ENCODE measurements around the gene CLMN. TPM values are rescaled to one million over a fixed set of nuclear protein-coding genes. Genes with fewer than 3 reads are reported as not detected.

CLMN gene
- total RNA-seq, 2 donors from 2014 or later, result 24.6 to 39.3 TPM

DNA sequence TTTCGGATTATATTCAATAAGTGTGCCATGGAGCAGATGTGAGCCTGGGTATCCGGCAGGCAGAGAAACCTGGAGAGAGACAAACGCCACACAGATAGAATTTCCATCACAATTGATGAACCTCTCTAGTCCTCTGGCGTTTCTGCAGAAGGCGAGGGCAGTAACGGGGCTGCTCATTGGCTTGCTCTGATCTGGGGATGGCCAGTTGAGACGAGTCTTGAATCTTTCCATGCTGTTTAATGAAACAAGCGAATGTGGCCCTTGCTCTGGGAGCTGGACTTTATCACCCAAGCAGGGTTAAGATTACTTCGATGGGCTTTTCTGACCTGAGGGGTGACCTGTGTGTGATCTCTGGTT, 42.4 kb upstream of the CLMN start:
- Histone ChIP-seq H3K27me3 (replicated peaks; ENCODE audit: insufficient read depth) (no peaks in the 10 kb centered on the region), H3K27ac (peak overlapping the region in 1 of 2 donors; percentile 59), H3K9me3 (no peaks in the 10 kb centered on the region), H3K36me3 (no peaks in the 10 kb centered on the region), H3K4me3 (no peak overlapping the region), H3K4me1 (replicated peaks) (no peaks in the 10 kb centered on the region)
- TF ChIP-seq POLR2AphosphoS5 (IDR thresholded peaks at IDR 0.05) (no peak), CTCF (IDR thresholded peaks at IDR 0.05) (no peak), POLR2A (IDR thresholded peaks at IDR 0.05) (no peak)
- WGBS, result 65% methylated on average over 9 of the region's 9 CpGs
- no peak for DNase-seq (ENCODE audit: low spot score)
- intact Hi-C loops (cut with DNase I), result no loop called here

DNA sequence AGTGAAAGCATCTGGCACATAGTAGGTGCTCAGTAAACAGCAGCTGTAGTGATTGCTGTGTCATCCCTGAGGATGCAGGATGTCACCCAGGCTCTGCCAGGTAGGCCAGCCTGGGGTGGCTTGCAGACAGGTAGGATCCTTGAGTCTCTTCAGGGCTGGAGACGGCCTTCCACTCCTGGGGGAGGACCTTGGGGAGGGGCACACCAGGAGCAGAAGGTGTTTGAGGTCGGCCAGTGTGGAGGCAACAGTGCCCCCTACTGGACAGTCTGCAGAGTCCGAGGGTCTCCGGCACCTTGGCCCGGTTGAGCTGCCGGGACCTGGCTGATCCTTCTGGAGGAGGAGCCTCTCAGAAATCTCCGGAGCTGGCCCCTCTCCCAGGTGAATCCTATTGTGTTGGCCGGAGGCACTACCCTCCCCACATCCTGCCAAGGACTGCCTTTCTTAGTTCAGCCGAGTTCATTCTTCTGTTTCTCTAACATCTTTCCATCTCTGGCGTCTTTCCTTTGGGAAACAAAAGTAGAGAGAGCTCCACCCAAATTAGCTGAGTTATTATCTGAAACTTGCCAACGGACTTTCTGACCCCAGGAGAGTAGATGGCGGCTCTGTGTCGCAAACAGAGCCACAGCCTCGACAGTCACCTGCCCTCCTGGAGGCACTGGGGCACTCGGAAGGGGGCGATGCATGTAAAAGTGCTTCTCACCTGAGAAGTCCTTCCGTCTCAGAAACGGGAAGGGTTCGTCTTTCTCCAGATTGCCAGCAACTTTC, 41.8 kb upstream of the CLMN start:
- whole genome bisulfite sequencing, result 19% methylated on average over 19 of the region's 19 CpGs
- no peaks in the 10 kb centered on the region for H3K36me3 ChIP-seq
- peak; percentile 53 for DNase-seq (ENCODE audit: low spot score)
- H3K4me3 ChIP-seq, result peak overlapping the region in 1 of 2 donors; percentile 3
- no peak for TF ChIP-seq POLR2AphosphoS5 (IDR thresholded peaks at IDR 0.05)
- TF ChIP-seq CTCF (IDR thresholded peaks at IDR 0.05), result peak in 3 of 4 experiments; percentile 55 to 63 (median 59)
- no peaks in the 10 kb centered on the region for H3K27me3 ChIP-seq (replicated peaks; ENCODE audit: insufficient read depth)
- H3K27ac ChIP-seq, result peak overlapping the region in 1 of 2 donors; percentile 59
- intact Hi-C loops (cut with DNase I), result no loop called here
- H3K4me1 ChIP-seq (replicated peaks), result no peaks in the 10 kb centered on the region
- H3K9me3 ChIP-seq, result no peaks in the 10 kb centered on the region

DNA sequence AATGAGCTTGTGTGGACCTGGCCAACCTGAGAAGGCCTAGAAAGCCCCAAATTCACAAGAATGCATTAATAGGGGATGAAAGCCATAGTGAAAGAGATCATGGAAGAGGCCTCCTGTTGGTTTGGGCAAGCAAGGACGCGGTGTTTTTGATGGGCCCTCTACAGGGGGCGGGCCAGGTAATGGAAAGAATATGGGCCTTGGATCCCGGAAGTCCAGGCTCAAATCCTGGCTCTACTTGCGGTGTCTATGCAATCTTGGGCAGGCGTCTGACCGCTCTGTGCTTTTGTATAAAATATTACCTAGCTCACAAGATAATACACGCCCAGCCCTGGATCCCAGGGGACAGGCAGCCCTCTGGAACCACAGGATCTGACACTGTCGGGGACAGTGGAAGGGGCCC, 41.1 kb upstream of the CLMN start:
- intact Hi-C loops (cut with DNase I), result no loop called here
- DNase-seq (ENCODE audit: low spot score), result no peak
- Histone ChIP-seq H3K36me3 (no peaks in the 10 kb centered on the region), H3K4me1 (replicated peaks) (no peaks in the 10 kb centered on the region), H3K9me3 (no peaks in the 10 kb centered on the region), H3K27ac (no peak overlapping the region), H3K27me3 (replicated peaks; ENCODE audit: insufficient read depth) (no peaks in the 10 kb centered on the region), H3K4me3 (no peak overlapping the region)
- 67% methylated on average over 9 of the region's 9 CpGs for WGBS
- TF ChIP-seq CTCF (IDR thresholded peaks at IDR 0.05) (no peak), POLR2AphosphoS5 (IDR thresholded peaks at IDR 0.05) (no peak), POLR2A (IDR thresholded peaks at IDR 0.05) (no peak)

DNA sequence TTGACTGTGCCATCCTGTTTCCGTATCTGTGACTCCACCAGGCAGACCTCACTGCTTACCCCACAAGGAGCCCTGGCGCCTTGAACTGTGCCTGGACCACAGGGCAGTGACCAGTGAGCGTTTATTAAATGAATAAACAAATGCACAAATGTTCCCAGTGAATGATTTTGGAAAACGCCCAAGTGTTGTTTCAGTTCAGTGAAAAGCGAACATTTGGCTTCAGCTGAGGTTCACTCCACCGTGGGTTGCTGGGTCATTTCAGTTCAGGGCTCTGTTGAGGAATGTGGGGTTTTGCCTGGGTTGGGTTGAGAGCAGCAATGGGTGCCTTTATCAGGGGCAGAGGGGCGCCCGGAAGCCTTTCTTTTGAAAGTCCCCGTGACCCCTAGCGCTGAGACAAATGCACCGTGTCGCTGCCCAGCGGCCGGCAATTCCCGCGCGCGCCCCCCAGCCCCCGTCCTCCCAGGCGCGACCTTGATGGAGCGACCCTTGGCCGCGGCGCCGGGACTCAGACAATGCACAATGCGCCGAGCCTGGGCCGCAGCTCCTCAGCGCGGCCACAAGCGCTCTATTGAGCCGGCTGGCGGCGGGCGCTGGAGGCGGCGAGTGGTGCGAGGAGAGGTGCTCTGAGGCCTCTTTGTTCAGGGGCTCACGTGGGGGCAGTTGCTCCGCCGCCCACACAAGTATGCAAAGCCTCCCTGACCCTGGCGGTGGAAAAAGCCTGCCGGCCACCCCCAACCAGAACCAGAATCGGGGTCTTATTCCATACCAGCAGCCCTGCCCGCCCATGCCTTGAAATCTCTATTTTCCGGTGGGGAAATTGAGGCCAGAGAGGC, 40.5 kb upstream of the CLMN start:
- Histone ChIP-seq H3K9me3 (no peaks in the 10 kb centered on the region), H3K27ac (no peak overlapping the region), H3K36me3 (no peaks in the 10 kb centered on the region), H3K4me1 (replicated peaks) (no peaks in the 10 kb centered on the region), H3K4me3 (no peak overlapping the region), H3K27me3 (replicated peaks; ENCODE audit: insufficient read depth) (no peaks in the 10 kb centered on the region)
- TF ChIP-seq POLR2A (IDR thresholded peaks at IDR 0.05) (no peak), POLR2AphosphoS5 (IDR thresholded peaks at IDR 0.05) (no peak)
- intact Hi-C loops (cut with DNase I), result no loop called here
- DNase-seq (ENCODE audit: low spot score), result no peak
- WGBS, result 67% methylated on average over 32 of the region's 47 CpGs

DNA sequence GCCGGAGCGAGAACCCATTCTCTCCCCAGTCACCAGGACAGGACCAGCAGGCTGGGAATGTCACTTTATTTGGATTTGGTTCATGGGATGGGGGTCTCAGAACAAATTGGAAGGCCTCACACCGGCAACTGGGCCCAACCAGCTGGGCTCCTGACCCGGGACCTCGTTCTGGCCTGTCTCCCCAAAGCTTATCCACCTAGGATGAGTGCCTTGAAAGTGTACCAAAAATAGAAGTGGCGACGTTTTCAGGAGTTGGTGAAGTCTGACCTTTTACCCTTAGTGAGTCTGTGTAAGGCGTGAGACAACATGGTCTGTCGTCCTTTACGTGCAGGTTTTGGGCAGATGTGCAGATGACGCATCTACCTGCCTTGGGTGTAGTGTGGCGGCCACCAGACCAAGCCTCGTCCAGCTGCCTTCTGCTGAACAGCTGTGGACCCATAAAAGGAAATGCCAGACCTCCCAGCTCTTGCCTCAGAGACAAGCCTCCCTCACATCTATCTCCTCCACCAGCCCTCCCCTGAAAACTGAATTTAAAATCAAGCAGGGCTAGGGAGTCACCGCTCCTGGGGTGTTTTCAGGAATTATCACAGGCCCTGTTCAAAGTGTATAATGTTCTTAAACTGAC, 36.6 kb upstream of the CLMN start:
- no peaks in the 10 kb centered on the region for H3K27me3 ChIP-seq (replicated peaks; ENCODE audit: insufficient read depth)
- H3K27ac ChIP-seq, result no peak overlapping the region
- H3K9me3 ChIP-seq, result no peaks in the 10 kb centered on the region
- intact Hi-C loops (cut with DNase I), result no loop called here
- no peak for DNase-seq (ENCODE audit: low spot score)
- TF ChIP-seq CTCF (IDR thresholded peaks at IDR 0.05) (no peak), POLR2AphosphoS5 (IDR thresholded peaks at IDR 0.05) (no peak), POLR2A (IDR thresholded peaks at IDR 0.05) (no peak)
- H3K36me3 ChIP-seq, result no peaks in the 10 kb centered on the region
- WGBS, result 91% methylated on average over 13 of the region's 14 CpGs
- H3K4me1 ChIP-seq (replicated peaks), result no peaks in the 10 kb centered on the region
- H3K4me3 ChIP-seq, result no peak overlapping the region

Measured in prostate gland (tissue), 2 donors.